K562 (cell line): ENCODE measurements around the gene COL15A1. TPM values are rescaled to one million over a fixed set of nuclear protein-coding genes. Genes with fewer than 3 reads are reported as not detected.
A peak's percentile ranks its signal among the peaks of the same experiment; 100 is the strongest.

Source experiments
- ATAC-seq: fragments of 200-7000 bp; cut with Tn5 transposase; 3 replicates; pipeline ENCODE4 v1.9.1; 2020; ENCODE audit warnings: moderate library complexity
- BruUV-seq: library from RNA; stranded (reverse); fragments of 400-500 nt; replicated peaks from 2 replicates; lab custom pipeline; 2021; lab: Mats Ljungman, UMichigan
- CTCF ChIA-PET: fragments of 300-600 bp; formaldehyde crosslinking; extraction: SDS; loops from one replicate; lab custom pipeline; 2021; ENCODE audit warnings: low intra/inter-chr PET ratio; lab: Yijun Ruan, JAX
- POLR2A ChIA-PET: fragments of 300-600, 350-650 bp; sonication (Branson Sonifier 250); formaldehyde crosslinking; extraction: SDS; loops from one replicate; lab custom pipeline; 2021; ENCODE audit warnings: antibody characterized with exemption, inconsistent platforms; lab: Yijun Ruan, JAX
- DNase-seq, 4 experiments: peaks; one replicate each; pipeline versions ENCODE4 v3.0.0 to v3.0.0-alpha.2; 2011 to 2018; ENCODE audit warnings: low spot score in 3 of 4, mixed read lengths in 3 of 4; ENCODE audit errors: extremely low read depth in 1 of 4
- FAIRE-seq: peaks from 2 replicates; lab custom pipeline; 2011; peaks lifted over from hg19 to GRCh38; lab: Jason Lieb, UNC
- H2AFZ ChIP-seq: 2 replicates; pipeline ENCODE4 v1.6.0; 2011; ENCODE audit warnings: low read depth, low read length, control low read depth, inconsistent platforms
- H3K27ac ChIP-seq: fragments of 200-600 bp; 3 replicates; pipeline ENCODE4 v1.8.0; 2011; ENCODE audit warnings: low read depth, mild to moderate bottlenecking, control low read depth, inconsistent platforms, low read length, moderate library complexity, mixed read lengths; ENCODE audit errors: extremely low read depth
- H3K27me3 ChIP-seq, 2 experiments: fragments of 300-600 bp in 1 of 2; 2 replicates in 1 of 2; 3 replicates in 1 of 2; pipeline versions ENCODE4 v1.6.0 to v1.8.0; 2011; ENCODE audit warnings: inconsistent platforms in 2 of 2, low read length in 2 of 2, mild to moderate bottlenecking in 1 of 2, mixed read lengths in 1 of 2, moderate library complexity in 1 of 2; ENCODE audit not compliant: control insufficient read depth in 2 of 2, insufficient read depth in 2 of 2
- H3K36me3 ChIP-seq: fragments of 300-600 bp; 3 replicates; pipeline ENCODE4 v1.8.0; 2011; ENCODE audit warnings: mild to moderate bottlenecking, low read length, inconsistent platforms; ENCODE audit not compliant: control insufficient read depth, insufficient read depth
- H3K4me1 ChIP-seq, 2 experiments: fragments of 200-600 bp in 1 of 2; replicated peaks in 1 of 2; 2 replicates in 1 of 2; 3 replicates in 1 of 2; pipeline versions ENCODE4 v1.5.1 to v1.8.0; 2011; ENCODE audit warnings: inconsistent platforms in 2 of 2, low read length in 2 of 2, mild to moderate bottlenecking in 1 of 2, mixed read lengths in 1 of 2, moderate library complexity in 1 of 2; ENCODE audit not compliant: control insufficient read depth in 2 of 2, insufficient read depth in 2 of 2
- H3K4me2 ChIP-seq: 2 replicates; pipeline ENCODE4 v1.6.1; 2011; ENCODE audit warnings: low read length, control low read depth, inconsistent platforms, mixed read lengths; ENCODE audit not compliant: insufficient read depth
- H3K4me3 ChIP-seq: fragments of 200-600 bp; sonication (generic), shearing (Covaris generic); 2 replicates; pipeline ENCODE4 v1.5.1; 2016; ENCODE audit warnings: control low read depth, inconsistent platforms
- H3K79me2 ChIP-seq: fragments of 200-600 bp; 3 replicates; pipeline ENCODE4 v1.8.0; 2011; ENCODE audit warnings: low read length, inconsistent platforms; ENCODE audit not compliant: control insufficient read depth, insufficient read depth
- H3K9ac ChIP-seq, 2 experiments: 2 replicates each; pipeline versions ENCODE4 v1.6.0 to v1.6.1; 2011; ENCODE audit warnings: low read depth in 2 of 2, low read length in 2 of 2, control low read depth in 1 of 2, inconsistent platforms in 1 of 2, mild to moderate bottlenecking in 1 of 2, mixed read lengths in 1 of 2; ENCODE audit not compliant: insufficient read depth in 1 of 2
- H3K9me1 ChIP-seq: one replicate; pipeline ENCODE4 v1.6.0; 2011; ENCODE audit warnings: inconsistent platforms, mild to moderate bottlenecking, low read length, moderate library complexity; ENCODE audit not compliant: control insufficient read depth, insufficient read depth
- H3K9me3 ChIP-seq: replicated peaks from 2 replicates; pipeline ENCODE4 v1.5.1; 2011; ENCODE audit warnings: low read depth, low read length, inconsistent platforms; ENCODE audit not compliant: control insufficient read depth, insufficient read depth
- H4K20me1 ChIP-seq: replicated peaks from 2 replicates; pipeline ENCODE4 v1.6.1; 2011; ENCODE audit warnings: low read length, inconsistent platforms, mixed read lengths; ENCODE audit not compliant: control insufficient read depth, insufficient read depth
- ARID2 ChIP-seq: fragments of 450-650 bp; IDR thresholded peaks from 2 replicates; pipeline ENCODE4 v1.6.1; 2017; ENCODE audit warnings: antibody characterized with exemption, mild to moderate bottlenecking
- CBX1 ChIP-seq: sonication (generic); IDR thresholded peaks from 2 replicates; pipeline ENCODE4 v1.6.1; 2016; ENCODE audit warnings: antibody characterized with exemption, low read depth, mild to moderate bottlenecking
- ELF4 ChIP-seq: fragments of 450-650 bp; formaldehyde crosslinking; IDR thresholded peaks from 2 replicates; pipeline ENCODE4 v1.4.0; 2022; ENCODE audit warnings: missing genetic modification characterization
- MYBL2 ChIP-seq, 2 experiments: fragments of 450-650 bp in 1 of 2; sonication (generic) in 1 of 2; formaldehyde crosslinking in 1 of 2; IDR thresholded peaks; 2 replicates each; pipeline versions ENCODE4 v1.6.1 to v1.8.1; 2017 to 2022; ENCODE audit warnings: borderline replicate concordance in 1 of 2, inconsistent platforms in 1 of 2, low read depth in 1 of 2, mild to moderate bottlenecking in 1 of 2, missing genetic modification reagents in 1 of 2, moderate library complexity in 1 of 2
- NFIC ChIP-seq: fragments of 450-650 bp; IDR thresholded peaks from 2 replicates; pipeline ENCODE4 v1.6.1; 2017; ENCODE audit warnings: mild to moderate bottlenecking, inconsistent platforms
- NUFIP1 ChIP-seq: fragments of 450-650 bp; IDR thresholded peaks from 2 replicates; pipeline ENCODE4 v1.6.1; 2018; ENCODE audit not compliant: partially characterized antibody
- PTRF ChIP-seq: fragments of 450-650 bp; IDR thresholded peaks from 2 replicates; pipeline ENCODE4 v1.6.1; 2016; ENCODE audit warnings: mild to moderate bottlenecking, missing genetic modification characterization, missing compliant biosample characterization
- RBM39 ChIP-seq: fragments of 200-400 bp; formaldehyde crosslinking; optimal IDR thresholded peaks from 2 replicates; pipeline ENCODE3; 2018; ENCODE audit warnings: low read depth, low read length
- ZNF311 ChIP-seq: fragments of 250-450 bp; sonication (Bioruptor Pico); IDR thresholded peaks from 2 replicates; pipeline ENCODE4 v1.4.0; 2020; ENCODE audit warnings: mild to moderate bottlenecking, moderate library complexity
- ZNF699 ChIP-seq: fragments of 250-450 bp; sonication (Bioruptor Pico); IDR thresholded peaks from 2 replicates; pipeline ENCODE4 v1.8.0; 2021; ENCODE audit warnings: mild to moderate bottlenecking, moderate library complexity; ENCODE audit not compliant: insufficient replicate concordance
- WGBS: fragments of 100-300 bp; shearing (Covaris generic); methylation state at CpG from one replicate; pipeline ENCODE4 v1.1.6; 2016; ENCODE audit warnings: low coverage, mixed read lengths; ENCODE audit not compliant: insufficient coverage; ENCODE audit errors: missing lambda C conversion rate; 5-methylcytosine and 5-hydroxymethylcytosine counted together
- in situ Hi-C: fragments of 300-500 bp; cut with MboI; formaldehyde crosslinking; loops from 4 replicates; pipeline ENCODE4 v1.15.0; 2018; ENCODE audit warnings: inconsistent platforms, mixed read lengths
- intact Hi-C: fragments of 100-400 bp; cut with micrococcal nuclease; formaldehyde crosslinking; loops from 2 replicates; pipeline ENCODE4 v1.14.2; 2022
- polyA plus RNA-seq, 8 experiments: library from polyadenylated mRNA; depleted of rRNA in 4 of 8; stranded (reverse) in 5 of 8; unstranded in 3 of 8; fragments of >200 nt; fragmentation: Nextera tagmentation in 2 of 8; fragmentation: Illumina TruSeq in 1 of 8; extraction: Ambion mirVana in 2 of 8; extraction: Trizol in 1 of 8; gene quantifications; 2 replicates each; pipeline versions ENCODE4 v1.2.1 to v1.2.3, GENCODE V29; 2011 to 2014; ENCODE audit warnings: inconsistent platforms in 1 of 8, missing spikeins in 1 of 8
- total RNA-seq, 7 experiments: library from RNA; depleted of rRNA in 6 of 7; stranded (reverse); fragments of >200 nt in 6 of 7; fragmentation: Illumina TruSeq in 2 of 7; extraction: Trizol in 2 of 7; gene quantifications; 2 replicates each; pipeline versions ENCODE4 v1.2.1 to v1.2.3, GENCODE V29; 2011 to 2021; ENCODE audit warnings: low replicate concordance in 1 of 7
- TF ChIP-seq, protein P1 (sequence below): sonication (generic); formaldehyde crosslinking; IDR thresholded peaks from 2 replicates; pipeline ENCODE4 v1.8.0; 2022; ENCODE audit warnings: mild to moderate bottlenecking, low read depth, missing genetic modification reagents
- TF ChIP-seq, protein P2 (sequence below): sonication (generic); formaldehyde crosslinking; IDR thresholded peaks from 2 replicates; pipeline ENCODE4 v1.8.0; 2023; ENCODE audit warnings: mild to moderate bottlenecking, missing genetic modification reagents
- TF ChIP-seq, protein P3 (sequence below): sonication (generic); formaldehyde crosslinking; IDR thresholded peaks from 2 replicates; pipeline ENCODE4 v1.8.1; 2023; ENCODE audit warnings: mild to moderate bottlenecking, missing genetic modification reagents

The COL15A1 gene
- total and polyA plus RNA-seq, 9 of the 15 experiments (the other 6 are each of a cell fraction or from before 2014, with no cell fraction given), result 0.46 to 5.1 (median 2.6) TPM

DNA sequence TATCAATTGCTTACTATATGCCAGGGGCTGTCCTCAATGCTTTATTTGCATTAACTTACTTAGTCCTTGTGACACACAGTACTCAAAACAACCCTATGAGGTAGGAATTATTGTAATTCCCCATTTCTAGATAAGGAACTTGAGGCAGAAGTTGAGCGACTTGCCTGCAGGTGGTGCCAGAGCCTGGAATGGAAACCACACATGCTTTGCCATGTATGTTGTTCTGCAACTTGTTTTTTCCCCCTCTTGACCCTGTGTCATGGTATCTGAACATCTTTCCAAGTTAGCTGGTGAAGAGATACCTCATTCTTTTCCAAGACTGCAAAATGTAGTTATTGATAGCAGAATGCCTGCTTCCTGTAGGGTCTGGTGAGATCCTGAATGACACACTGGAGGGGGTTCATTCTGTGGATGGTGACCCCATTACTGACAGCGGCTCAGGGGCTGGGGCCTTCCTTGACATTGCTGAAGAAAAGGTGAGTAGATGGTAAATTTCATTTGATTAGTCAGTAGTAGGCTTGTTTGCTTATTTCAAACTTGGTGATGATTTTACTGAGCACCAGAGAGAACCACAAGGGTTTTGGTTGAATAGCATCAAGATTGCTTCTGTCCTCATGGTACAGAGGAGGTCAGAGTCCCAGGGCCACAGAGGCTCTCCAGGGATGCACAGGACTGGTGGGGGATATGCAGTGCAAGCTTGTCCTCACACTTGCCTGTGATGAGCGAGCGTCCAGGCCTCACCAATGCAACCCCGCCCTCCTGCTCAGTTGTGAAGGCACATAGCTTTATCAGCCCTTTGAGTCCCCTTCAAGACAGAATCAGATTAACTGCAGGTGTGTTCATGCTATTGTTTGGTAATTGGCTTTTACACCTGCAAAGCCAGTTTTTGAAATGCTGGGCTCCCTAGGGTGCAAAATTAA, 57.0 kb downstream of the COL15A1 start:
- intact Hi-C loops, result loop anchor here (1.0 kb wide), 2 partner anchors 75 to 140 kb away; no protein-coding TSS in a partner anchor
- peak overlapping the region; percentile 26; the same call in 1 of the 2 replicates for H2AFZ ChIP-seq
- no peak overlapping the region for H3K27ac ChIP-seq
- H3K9me1 ChIP-seq, result no peaks in the 10 kb centered on the region
- ChIA-PET POLR2A (interaction anchor here (2.1 kb wide), 1 partner anchor 74 kb away, joined by 8 read pairs; no protein-coding TSS in a partner anchor), CTCF (interaction anchor here (1.3 to 5.3 kb wide), 6 partner anchors 26 to 152 kb away, joined by 4 to 61 read pairs (median 6); partner anchors contain the start of gene TGFBR1)
- WGBS, result 73% methylated on average over 5 of the region's 5 CpGs
- H3K9ac ChIP-seq, result no peak overlapping the region
- no peaks in the 10 kb centered on the region for H3K27me3 ChIP-seq
- H3K9me3 ChIP-seq, result no peaks in the 10 kb centered on the region
- BruUV-seq, result no TSS peak
- FAIRE-seq (peak; percentile 94), DNase-seq (peak; percentile 56 to 82 (median 60)), ATAC-seq (peak; percentile 73)
- no peak overlapping the region for H3K4me3 ChIP-seq
- H3K4me1 ChIP-seq, result peaks cover 27 to 34% of the 10 kb centered on the region in 2 experiments
- in situ Hi-C loops, result no loop called here
- H4K20me1 ChIP-seq, result no peaks in the 10 kb centered on the region
- no peaks in the 10 kb centered on the region for H3K79me2 ChIP-seq
- 0 out of 2 replicates have a peak overlapping the region, but pooled peaks have one; percentile 9 for H3K4me2 ChIP-seq
- H3K36me3 ChIP-seq, result no peaks in the 10 kb centered on the region
- no peak for TF ChIP-seq NFIC
- TF ChIP-seq ZNF311 (CRISPR knock-in tag), result no peak
- TF ChIP-seq, protein P1, sequence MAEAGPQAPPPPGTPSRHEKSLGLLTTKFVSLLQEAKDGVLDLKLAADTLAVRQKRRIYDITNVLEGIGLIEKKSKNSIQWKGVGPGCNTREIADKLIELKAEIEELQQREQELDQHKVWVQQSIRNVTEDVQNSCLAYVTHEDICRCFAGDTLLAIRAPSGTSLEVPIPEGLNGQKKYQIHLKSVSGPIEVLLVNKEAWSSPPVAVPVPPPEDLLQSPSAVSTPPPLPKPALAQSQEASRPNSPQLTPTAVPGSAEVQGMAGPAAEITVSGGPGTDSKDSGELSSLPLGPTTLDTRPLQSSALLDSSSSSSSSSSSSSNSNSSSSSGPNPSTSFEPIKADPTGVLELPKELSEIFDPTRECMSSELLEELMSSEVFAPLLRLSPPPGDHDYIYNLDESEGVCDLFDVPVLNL (CRISPR knock-in tag), result no peak
- TF ChIP-seq ARID2, result peak; percentile 76
- TF ChIP-seq PTRF (tag), result no peak
- TF ChIP-seq ZNF699 (CRISPR knock-in tag), result no peak
- no peak for TF ChIP-seq RBM39
- no peak for TF ChIP-seq NUFIP1
- no peak for TF ChIP-seq MYBL2 (IDR thresholded peaks at IDR 0.05; ENCODE audit: low read depth)
- no peak for TF ChIP-seq MYBL2 (CRISPR knock-in tag; IDR thresholded peaks at IDR 0.05; ENCODE audit: borderline replicate concordance)
- TF ChIP-seq ELF4 (CRISPR knock-in tag), result no peak
- TF ChIP-seq CBX1, result no peak
- TF ChIP-seq, protein P2, sequence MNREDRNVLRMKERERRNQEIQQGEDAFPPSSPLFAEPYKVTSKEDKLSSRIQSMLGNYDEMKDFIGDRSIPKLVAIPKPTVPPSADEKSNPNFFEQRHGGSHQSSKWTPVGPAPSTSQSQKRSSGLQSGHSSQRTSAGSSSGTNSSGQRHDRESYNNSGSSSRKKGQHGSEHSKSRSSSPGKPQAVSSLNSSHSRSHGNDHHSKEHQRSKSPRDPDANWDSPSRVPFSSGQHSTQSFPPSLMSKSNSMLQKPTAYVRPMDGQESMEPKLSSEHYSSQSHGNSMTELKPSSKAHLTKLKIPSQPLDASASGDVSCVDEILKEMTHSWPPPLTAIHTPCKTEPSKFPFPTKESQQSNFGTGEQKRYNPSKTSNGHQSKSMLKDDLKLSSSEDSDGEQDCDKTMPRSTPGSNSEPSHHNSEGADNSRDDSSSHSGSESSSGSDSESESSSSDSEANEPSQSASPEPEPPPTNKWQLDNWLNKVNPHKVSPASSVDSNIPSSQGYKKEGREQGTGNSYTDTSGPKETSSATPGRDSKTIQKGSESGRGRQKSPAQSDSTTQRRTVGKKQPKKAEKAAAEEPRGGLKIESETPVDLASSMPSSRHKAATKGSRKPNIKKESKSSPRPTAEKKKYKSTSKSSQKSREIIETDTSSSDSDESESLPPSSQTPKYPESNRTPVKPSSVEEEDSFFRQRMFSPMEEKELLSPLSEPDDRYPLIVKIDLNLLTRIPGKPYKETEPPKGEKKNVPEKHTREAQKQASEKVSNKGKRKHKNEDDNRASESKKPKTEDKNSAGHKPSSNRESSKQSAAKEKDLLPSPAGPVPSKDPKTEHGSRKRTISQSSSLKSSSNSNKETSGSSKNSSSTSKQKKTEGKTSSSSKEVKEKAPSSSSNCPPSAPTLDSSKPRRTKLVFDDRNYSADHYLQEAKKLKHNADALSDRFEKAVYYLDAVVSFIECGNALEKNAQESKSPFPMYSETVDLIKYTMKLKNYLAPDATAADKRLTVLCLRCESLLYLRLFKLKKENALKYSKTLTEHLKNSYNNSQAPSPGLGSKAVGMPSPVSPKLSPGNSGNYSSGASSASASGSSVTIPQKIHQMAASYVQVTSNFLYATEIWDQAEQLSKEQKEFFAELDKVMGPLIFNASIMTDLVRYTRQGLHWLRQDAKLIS, result no peak
- TF ChIP-seq, protein P3, sequence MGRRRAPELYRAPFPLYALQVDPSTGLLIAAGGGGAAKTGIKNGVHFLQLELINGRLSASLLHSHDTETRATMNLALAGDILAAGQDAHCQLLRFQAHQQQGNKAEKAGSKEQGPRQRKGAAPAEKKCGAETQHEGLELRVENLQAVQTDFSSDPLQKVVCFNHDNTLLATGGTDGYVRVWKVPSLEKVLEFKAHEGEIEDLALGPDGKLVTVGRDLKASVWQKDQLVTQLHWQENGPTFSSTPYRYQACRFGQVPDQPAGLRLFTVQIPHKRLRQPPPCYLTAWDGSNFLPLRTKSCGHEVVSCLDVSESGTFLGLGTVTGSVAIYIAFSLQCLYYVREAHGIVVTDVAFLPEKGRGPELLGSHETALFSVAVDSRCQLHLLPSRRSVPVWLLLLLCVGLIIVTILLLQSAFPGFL (CRISPR knock-in tag), result no peak
